NCI-H69 (cell line): ENCODE results near the gene PSMA5.
A peak's percentile ranks its signal among the peaks of the same experiment; 100 is the strongest.
"Not testable (repeated sequence)": the region's sequence is repeated elsewhere in the genome, so short reads cannot be mapped to it uniquely, and the experiment has no call there.

Experiments used
- DNase-seq: peaks from one replicate; lab custom pipeline; 2025; lab: John Stamatoyannopoulos, UW

PSMA5 gene

GRCh38 chr1:109392037-109392787 lies 34.0 kb downstream of the PSMA5 start:
- no peak for DNase-seq

- no peak for DNase-seq
Measured at GRCh38 chr1:109391626-109392025, 34.6 kb downstream of the PSMA5 start.

- DNase-seq, result no peak
Measured at GRCh38 chr1:109391157-109391556, 35.1 kb downstream of the PSMA5 start.

- no peak for DNase-seq
Measured at GRCh38 chr1:109389638-109390341, 36.5 kb downstream of the PSMA5 start.

GRCh38 chr1:109388884-109389637 lies 37.2 kb downstream of the PSMA5 start:
- DNase-seq, result no peak

GRCh38 chr1:109388208-109388711 lies 38.0 kb downstream of the PSMA5 start:
- DNase-seq, result no peak

- peak; percentile 37 for DNase-seq
Measured at GRCh38 chr1:109386054-109386717, 40.1 kb downstream of the PSMA5 start.

GRCh38 chr1:109385417-109385816 lies 40.8 kb downstream of the PSMA5 start:
- peak; percentile 75 for DNase-seq

- no peak for DNase-seq
Measured at GRCh38 chr1:109383854-109384253, 42.4 kb downstream of the PSMA5 start.

- DNase-seq, result no peak
Measured at GRCh38 chr1:109383087-109383779, 43.0 kb downstream of the PSMA5 start.

GRCh38 chr1:109381573-109381972 lies 44.7 kb downstream of the PSMA5 start:
- no peak for DNase-seq

GRCh38 chr1:109379907-109380306 lies 46.3 kb downstream of the PSMA5 start:
- DNase-seq, result no peak

GRCh38 chr1:109379422-109379821 lies 46.8 kb downstream of the PSMA5 start:
- DNase-seq, result no peak

- no peak for DNase-seq
Measured at GRCh38 chr1:109377698-109378097, 48.5 kb downstream of the PSMA5 start.

- not testable (repeated sequence) for DNase-seq
Measured at GRCh38 chr1:109373696-109374095, 52.6 kb downstream of the PSMA5 start.

GRCh38 chr1:109373126-109373525 lies 53.1 kb downstream of the PSMA5 start:
- no peak for DNase-seq

GRCh38 chr1:109372281-109372680 lies 54.0 kb downstream of the PSMA5 start:
- DNase-seq, result no peak

GRCh38 chr1:109371341-109371739 lies 54.9 kb downstream of the PSMA5 start:
- no peak for DNase-seq

- no peak for DNase-seq
Measured at GRCh38 chr1:109370712-109371340, 55.4 kb downstream of the PSMA5 start.

GRCh38 chr1:109369167-109369746 lies 57.0 kb downstream of the PSMA5 start:
- DNase-seq, result no peak

GRCh38 chr1:109368464-109368863 lies 57.8 kb downstream of the PSMA5 start:
- DNase-seq, result no peak
